Hepatocyte (in vitro differentiated cells): ENCODE results near the gene WDFY2.
"Not testable (repeated sequence)": the region's sequence is repeated elsewhere in the genome, so short reads cannot be mapped to it uniquely, and the experiment has no call there.

Source experiments
- CTCF ChIP-seq: fragments of 200-600 bp; sonication (generic); IDR thresholded peaks from 2 replicates; pipeline ENCODE4 v1.5.1; 2016; ENCODE audit warnings: antibody characterized with exemption, mild to moderate bottlenecking; ENCODE audit not compliant: poor library complexity
- EZH2 ChIP-seq: fragments of 200-600 bp; sonication (generic); IDR thresholded peaks from 2 replicates; pipeline ENCODE4 v1.6.1; 2016; ENCODE audit warnings: antibody characterized with exemption, mild to moderate bottlenecking, borderline replicate concordance

DNA sequence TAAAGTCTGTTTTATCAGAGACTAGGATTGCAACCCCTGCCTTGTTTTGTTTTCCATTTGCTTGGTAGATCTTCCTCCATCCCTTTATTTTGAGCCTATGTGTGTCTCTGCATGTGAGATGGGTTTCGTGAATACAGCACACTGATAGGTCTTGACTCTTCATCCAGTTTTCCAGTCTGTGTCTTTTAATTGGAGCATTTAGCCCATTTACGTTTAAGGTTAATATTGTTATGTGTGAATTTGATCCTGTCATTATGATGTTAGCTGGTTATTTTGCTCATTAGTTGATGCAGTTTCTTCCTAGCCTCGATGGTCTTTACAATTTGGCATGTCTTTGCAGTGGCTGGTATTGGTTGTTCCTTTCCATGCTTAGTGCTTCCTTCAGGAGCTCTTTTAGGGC lies 67.9 kb downstream of the WDFY2 start:
- not testable (repeated sequence) for TF ChIP-seq CTCF, EZH2
